ENCODE data around the gene MLYCD. TPM values are rescaled to one million over a fixed set of nuclear protein-coding genes. Genes with fewer than 3 reads are reported as not detected.

MLYCD gene
- total RNA-seq, 3 donors from 2014 or later: 9.0 to 13.9 (median 12.2) TPM

DNA sequence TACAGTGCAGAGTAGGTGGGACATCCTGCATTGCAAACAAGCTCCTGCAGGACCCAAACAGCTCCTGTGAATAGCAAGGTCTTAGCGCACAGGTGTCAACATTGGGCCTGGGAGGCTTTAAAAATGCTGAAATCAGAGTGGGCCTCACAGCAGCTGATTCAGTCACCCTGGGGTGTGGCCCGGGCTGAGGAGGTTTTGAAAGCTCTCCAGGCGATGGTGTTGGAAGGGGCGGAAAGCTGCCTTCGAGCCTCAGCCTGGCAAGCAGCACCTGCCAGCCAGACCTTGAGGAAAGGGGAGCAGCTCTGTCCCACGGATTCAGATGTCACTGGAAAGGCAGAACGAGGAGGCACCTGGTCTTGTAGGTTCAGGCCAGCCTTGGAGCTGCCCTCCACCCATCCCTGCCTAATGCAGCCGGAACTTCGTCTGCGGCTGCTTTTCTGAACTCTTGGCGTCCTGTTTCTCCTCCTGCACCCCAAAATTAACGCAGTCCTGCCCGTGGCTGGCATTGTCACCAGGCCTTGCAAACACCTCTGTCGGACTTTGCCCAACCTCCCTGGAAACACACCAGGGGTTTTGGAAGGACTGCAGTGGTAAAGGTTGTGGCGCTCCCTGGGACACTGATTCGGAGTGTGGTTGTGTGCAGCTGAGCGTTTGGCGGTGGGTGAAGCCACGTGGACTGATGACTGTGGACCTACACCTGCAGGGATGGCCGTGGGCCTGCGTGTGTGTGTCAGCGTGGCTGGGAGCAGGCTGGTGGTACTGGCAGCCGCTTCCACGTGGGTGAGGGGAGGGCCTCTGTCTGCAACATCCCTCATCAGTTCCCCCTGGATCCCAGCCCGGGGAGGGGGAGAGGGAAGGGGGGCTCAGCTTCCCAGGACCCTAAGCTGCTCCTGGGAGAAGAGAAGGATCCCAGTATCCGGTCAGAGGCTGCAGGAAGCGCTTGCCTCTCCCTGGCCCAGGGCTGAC, 72.5 kb downstream of the MLYCD start:
- intact Hi-C loops (cut with DNase I, micrococcal nuclease): no loop called here
- no peaks in the 10 kb centered on the region for H3K36me3 ChIP-seq (ENCODE audit: low read depth)
- no peak for DNase-seq

GRCh38 chr16:83972256-83973008, 73.5 kb downstream of the MLYCD start:
- no peaks in the 10 kb centered on the region for H3K9me3 ChIP-seq
- ATAC-seq (no peak), DNase-seq (no peak)
- no peak overlapping the region for H3K4me3 ChIP-seq
- TF ChIP-seq CTCF (IDR thresholded peaks at IDR 0.05): no peak
- no peaks in the 10 kb centered on the region for H3K36me3 ChIP-seq (ENCODE audit: low read depth)
- no peaks in the 10 kb centered on the region for H3K4me1 ChIP-seq (ENCODE audit: low read depth)
- intact Hi-C loops (cut with DNase I, micrococcal nuclease): no loop called here

More for the DNA sequence above, 72.5 kb downstream of the MLYCD start:
- TF ChIP-seq CTCF (IDR thresholded peaks at IDR 0.05): no peak
- no peak overlapping the region for H3K4me3 ChIP-seq
- H3K4me1 ChIP-seq (ENCODE audit: low read depth): no peaks in the 10 kb centered on the region
- ATAC-seq: no peak
- H3K9me3 ChIP-seq: no peaks in the 10 kb centered on the region

- ATAC-seq (no peak), DNase-seq (no peak)
- no peaks in the 10 kb centered on the region for H3K9me3 ChIP-seq
- no peak overlapping the region for H3K4me3 ChIP-seq
- H3K36me3 ChIP-seq (ENCODE audit: low read depth): no peaks in the 10 kb centered on the region
- TF ChIP-seq CTCF (IDR thresholded peaks at IDR 0.05): no peak
- intact Hi-C loops (cut with DNase I, micrococcal nuclease): no loop called here
- no peaks in the 10 kb centered on the region for H3K4me1 ChIP-seq (ENCODE audit: low read depth)
Measured at GRCh38 chr16:83973077-83973476, 74.2 kb downstream of the MLYCD start.

DNA sequence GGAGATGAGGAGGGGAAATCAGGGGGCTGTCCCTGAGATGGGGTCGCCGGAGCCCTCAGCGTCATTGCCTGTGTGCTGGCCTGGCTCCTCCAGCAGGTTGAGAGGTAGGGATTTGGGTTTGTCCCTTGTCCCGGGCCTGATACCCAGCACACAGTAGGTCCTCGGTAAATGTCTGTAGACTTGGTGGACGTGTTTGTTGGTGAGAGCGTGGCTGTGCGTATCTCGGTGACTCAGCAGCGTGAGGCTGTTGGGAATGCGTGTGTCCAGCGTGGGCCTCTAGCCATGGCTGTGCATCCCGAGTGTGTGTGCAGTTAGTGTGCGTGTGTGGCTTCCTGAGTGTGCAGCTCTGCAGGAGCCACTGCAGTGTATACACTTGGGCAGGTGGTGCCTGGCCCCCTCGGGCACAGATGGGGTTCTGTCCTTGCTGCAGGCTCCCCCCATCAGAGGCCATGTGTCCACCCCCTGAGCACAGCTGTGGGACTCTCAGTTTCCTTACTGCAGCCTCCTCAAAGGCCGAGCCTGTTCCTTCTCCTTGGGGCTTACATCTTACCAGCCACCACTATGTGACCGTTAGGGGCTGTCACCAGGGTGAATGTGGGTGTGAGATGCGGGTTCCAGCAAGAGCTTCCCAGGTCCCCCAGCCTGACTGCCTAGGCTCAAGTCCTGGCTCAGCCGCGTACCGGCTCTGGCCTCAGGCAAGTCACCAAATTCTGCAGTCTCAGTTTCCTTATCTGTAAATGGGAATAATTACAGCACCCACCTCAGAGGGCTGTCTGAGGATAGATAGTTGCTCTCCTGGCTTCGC, 74.9 kb downstream of the MLYCD start:
- intact Hi-C loops (cut with DNase I, micrococcal nuclease): no loop called here
- no peak overlapping the region for H3K4me3 ChIP-seq
- no peak for DNase-seq
- ATAC-seq: no peak
- TF ChIP-seq CTCF (IDR thresholded peaks at IDR 0.05): no peak
- H3K9me3 ChIP-seq: no peaks in the 10 kb centered on the region
- no peaks in the 10 kb centered on the region for H3K4me1 ChIP-seq (ENCODE audit: low read depth)
- no peaks in the 10 kb centered on the region for H3K36me3 ChIP-seq (ENCODE audit: low read depth)

GRCh38 chr16:83974475-83974874, 75.6 kb downstream of the MLYCD start:
- intact Hi-C loops (cut with DNase I, micrococcal nuclease): no loop called here
- H3K9me3 ChIP-seq: no peaks in the 10 kb centered on the region
- no peak overlapping the region for H3K4me3 ChIP-seq
- no peaks in the 10 kb centered on the region for H3K4me1 ChIP-seq (ENCODE audit: low read depth)
- no peak for ATAC-seq
- no peak for DNase-seq
- no peaks in the 10 kb centered on the region for H3K36me3 ChIP-seq (ENCODE audit: low read depth)
- no peak for TF ChIP-seq CTCF (IDR thresholded peaks at IDR 0.05)

All from mucosa of descending colon (tissue), 3 donors.